ENCODE data around the gene ATG4C.

The ATG4C gene

GRCh38 chr1:62833529-62833928 is 49.6 kb downstream of the ATG4C start:
- DNase-seq (ENCODE audit: extremely low spot score): no peak
- CTCF ChIA-PET: no interaction called here
- POLR2A ChIA-PET: no interaction called here
- TF ChIP-seq CTCF (IDR thresholded peaks at IDR 0.05; ENCODE audit: control extremely low read depth, extremely low read depth, low read depth, missing control alignments): no peak

GRCh38 chr1:62834400-62834961 is 50.5 kb downstream of the ATG4C start:
- no peak for TF ChIP-seq CTCF (IDR thresholded peaks at IDR 0.05; ENCODE audit: control extremely low read depth, extremely low read depth, low read depth, missing control alignments)
- ChIA-PET POLR2A (no interaction called here), CTCF (no interaction called here)
- no peak for DNase-seq (ENCODE audit: extremely low spot score)

- ChIA-PET CTCF (interaction anchor here (1.0 to 1.2 kb wide), 3 partner anchors 9 to 75 kb away, joined by 3 to 4 read pairs (median 3); no protein-coding TSS in a partner anchor), POLR2A (no interaction called here)
- TF ChIP-seq CTCF (IDR thresholded peaks at IDR 0.05; ENCODE audit: control extremely low read depth, extremely low read depth, low read depth, missing control alignments): no peak
- no peak for DNase-seq (ENCODE audit: extremely low spot score)
These were observed 53.1 kb downstream of the ATG4C start for GRCh38 chr1:62836856-62837540.

GRCh38 chr1:62840555-62840954 is 56.6 kb downstream of the ATG4C start:
- ChIA-PET CTCF (interaction anchor here (0.8 to 5.2 kb wide), 9 partner anchors 10 to 66 kb away, joined by 3 to 60 read pairs (median 10); no protein-coding TSS in a partner anchor), POLR2A (no interaction called here)
- TF ChIP-seq CTCF (IDR thresholded peaks at IDR 0.05; ENCODE audit: control extremely low read depth, extremely low read depth, low read depth, missing control alignments): no peak
- DNase-seq (ENCODE audit: extremely low spot score): no peak

- POLR2A ChIA-PET: no interaction called here
- peak; percentile 52 for DNase-seq (ENCODE audit: extremely low spot score)
These were observed 57.7 kb downstream of the ATG4C start for GRCh38 chr1:62841587-62842169.

More at GRCh38 chr1:62841587-62842169, 57.7 kb downstream of the ATG4C start:
- TF ChIP-seq CTCF (IDR thresholded peaks at IDR 0.05; ENCODE audit: control extremely low read depth, extremely low read depth, low read depth, missing control alignments): peak; percentile 69
- CTCF ChIA-PET: interaction anchor here (0.9 to 5.2 kb wide), 15 partner anchors 11 to 600 kb away, joined by 3 to 60 read pairs (median 6); no protein-coding TSS in a partner anchor

All from GM10248 (cell line).